ENCODE measurements around the gene KIAA0513. TPM values are rescaled to one million over a fixed set of nuclear protein-coding genes. Genes with fewer than 3 reads are reported as not detected.
A peak's percentile ranks its signal among the peaks of the same experiment; 100 is the strongest.
"Not testable (repeated sequence)": the region's sequence is repeated elsewhere in the genome, so short reads cannot be mapped to it uniquely, and the experiment has no call there.

KIAA0513 gene
- total RNA-seq, 4 donors from 2014 or later, result 14.8 to 43.4 (median 28.5) TPM

- WGBS, 2 donors (ENCODE audit: low coverage in 1 of 2), result 80 to 87% methylated on average over 5 of the region's 5 CpGs
- no peak for ATAC-seq
- TF ChIP-seq POLR2AphosphoS5 (IDR thresholded peaks at IDR 0.05) (no peak), EP300 (IDR thresholded peaks at IDR 0.05) (no peak), POLR2A (IDR thresholded peaks at IDR 0.05) (no peak)
Measured at GRCh38 chr16:85031451-85031850, 3.9 kb downstream of the KIAA0513 start.

GRCh38 chr16:85032187-85032586, 4.6 kb downstream of the KIAA0513 start:
- not testable (repeated sequence) for H3K9me3 ChIP-seq, ATAC-seq, H3K4me3 ChIP-seq, H3K27me3 ChIP-seq
- Histone ChIP-seq H3K4me1 (peaks cover 0 to 48% (median 11%) of the 10 kb centered on the region in 3 donors), H3K36me3 (peaks cover 0 to 20% of the 10 kb centered on the region in 2 donors), H3K27ac (peak overlapping the region in 1 of 4 donors; percentile 91)
- WGBS, 2 donors (ENCODE audit: low coverage in 1 of 2), result 96 to 100% methylated on average over 1 to 4 of the region's 4 CpGs

More at GRCh38 chr16:85031451-85031850, 3.9 kb downstream of the KIAA0513 start:
- no peaks in the 10 kb centered on the region for H3K9me3 ChIP-seq
- peak overlapping the region in 3 of 4 donors; percentile 18 to 91 (median 91) for H3K27ac ChIP-seq
- no peaks in the 10 kb centered on the region for H3K27me3 ChIP-seq
- H3K4me1 ChIP-seq, result peaks cover 0 to 48% (median 16%) of the 10 kb centered on the region in 3 donors
- peaks cover 0 to 20% of the 10 kb centered on the region in 2 donors for H3K36me3 ChIP-seq
- H3K4me3 ChIP-seq, result no peak overlapping the region

- 82 to 92% methylated on average over 4 to 8 of the region's 17 CpGs for WGBS, 2 donors (ENCODE audit: low coverage in 1 of 2)
- Histone ChIP-seq H3K27me3 (no peaks in the 10 kb centered on the region), H3K4me3 (no peak overlapping the region), H3K27ac (no peak overlapping the region), H3K4me1 (peaks cover 0 to 43% (median 9%) of the 10 kb centered on the region in 3 donors), H3K9me3 (no peaks in the 10 kb centered on the region), H3K36me3 (peaks cover 0 to 20% of the 10 kb centered on the region in 2 donors)
- TF ChIP-seq EP300 (IDR thresholded peaks at IDR 0.05) (no peak), POLR2AphosphoS5 (IDR thresholded peaks at IDR 0.05) (no peak), POLR2A (IDR thresholded peaks at IDR 0.05) (no peak), CTCF (IDR thresholded peaks at IDR 0.05) (no peak)
- no peak for ATAC-seq
Measured at GRCh38 chr16:85033171-85033570, 5.6 kb downstream of the KIAA0513 start.

- TF ChIP-seq EP300 (IDR thresholded peaks at IDR 0.05), result no peak
- TF ChIP-seq POLR2AphosphoS5 (IDR thresholded peaks at IDR 0.05), result no peak
- TF ChIP-seq POLR2A (IDR thresholded peaks at IDR 0.05), result no peak
- TF ChIP-seq CTCF (IDR thresholded peaks at IDR 0.05), result no peak
- no peak for ATAC-seq
- Histone ChIP-seq H3K36me3 (peaks cover 0 to 20% of the 10 kb centered on the region in 2 donors), H3K27ac (peak overlapping the region in 1 of 4 donors; percentile 72), H3K4me1 (peaks cover 0 to 26% (median 0%) of the 10 kb centered on the region in 3 donors), H3K9me3 (no peaks in the 10 kb centered on the region), H3K4me3 (no peak overlapping the region), H3K27me3 (no peaks in the 10 kb centered on the region)
- WGBS, 2 donors (ENCODE audit: low coverage in 1 of 2), result 81 to 86% methylated on average over 8 to 13 of the region's 18 CpGs
Measured at GRCh38 chr16:85034591-85035433, 7.2 kb downstream of the KIAA0513 start.

- peak overlapping the region in 3 of 4 donors; percentile 54 to 72 (median 54) for H3K27ac ChIP-seq
- no peak overlapping the region for H3K4me3 ChIP-seq
- peak; percentile 40 for ATAC-seq
- peaks cover 0 to 11% (median 0%) of the 10 kb centered on the region in 3 donors for H3K4me1 ChIP-seq
- TF ChIP-seq POLR2A (IDR thresholded peaks at IDR 0.05) (no peak), POLR2AphosphoS5 (IDR thresholded peaks at IDR 0.05) (no peak), EP300 (IDR thresholded peaks at IDR 0.05) (no peak), CTCF (IDR thresholded peaks at IDR 0.05) (no peak)
- H3K9me3 ChIP-seq, result no peaks in the 10 kb centered on the region
- H3K36me3 ChIP-seq, result peaks cover 0 to 19% of the 10 kb centered on the region in 2 donors
- WGBS, 2 donors (ENCODE audit: low coverage in 1 of 2), result 79 to 81% methylated on average over 6 to 13 of the region's 15 CpGs
- no peaks in the 10 kb centered on the region for H3K27me3 ChIP-seq
Measured at GRCh38 chr16:85036236-85037049, 8.8 kb downstream of the KIAA0513 start.
